GM12878 (cell line): ENCODE data around the gene HNRNPA1. TPM values are rescaled to one million over a fixed set of nuclear protein-coding genes. Genes with fewer than 3 reads are reported as not detected.

Experiments
- ATAC-seq: fragments of 200-7000 bp; cut with Tn5 transposase; 3 replicates; pipeline ENCODE4 v1.9.1; 2020; ENCODE audit warnings: mild to moderate bottlenecking, moderate library complexity
- BruUV-seq: library from RNA; stranded (reverse); fragments of 400-500 nt; replicated peaks from 2 replicates; lab custom pipeline; 2021; lab: Mats Ljungman, UMichigan
- CTCF ChIA-PET: fragments of 300-600 bp; sonication (Branson Sonifier 250); formaldehyde crosslinking; extraction: SDS; loops from one replicate; lab custom pipeline; 2021; ENCODE audit warnings: inconsistent platforms; lab: Yijun Ruan, JAX
- POLR2A ChIA-PET: fragments of 350-600 bp; formaldehyde crosslinking; extraction: SDS; loops from one replicate; lab custom pipeline; 2021; ENCODE audit warnings: inconsistent platforms; lab: Charles Lee
- RAD21 ChIA-PET: fragments of 300-600 bp; sonication (Branson Sonifier 250); formaldehyde crosslinking; loops from one replicate; lab custom pipeline; 2023; ENCODE audit warnings: antibody characterized with exemption; ENCODE audit not compliant: unreplicated experiment; lab: Charles Lee
- SMC1A ChIA-PET: fragments of 300-600 bp; sonication (Branson Sonifier 250); formaldehyde crosslinking; loops from one replicate; lab custom pipeline; 2023; ENCODE audit not compliant: unreplicated experiment, uncharacterized antibody; lab: Charles Lee
- DNase-seq: peaks from one replicate; pipeline ENCODE4 v3.0.0-alpha.2; 2011; ENCODE audit warnings: low read depth, low spot score
- FAIRE-seq: peaks from 3 replicates; lab custom pipeline; 2011; peaks lifted over from hg19 to GRCh38; lab: Jason Lieb, UNC
- H2AFZ ChIP-seq: 2 replicates; pipeline ENCODE4 v1.6.0; 2011; ENCODE audit warnings: low read depth, low read length, control low read depth; ENCODE audit not compliant: control insufficient read depth
- H3K27ac ChIP-seq: 2 replicates; pipeline ENCODE4 v1.5.1; 2011; ENCODE audit warnings: control low read depth; ENCODE audit not compliant: control insufficient read depth, insufficient read depth
- H3K27me3 ChIP-seq, 2 experiments: replicated peaks in 1 of 2; 2 replicates each; pipeline versions ENCODE4 v1.6.0 to v1.6.1; 2011; ENCODE audit warnings: low read length in 1 of 2; ENCODE audit not compliant: control insufficient read depth in 2 of 2, insufficient read depth in 2 of 2
- H3K36me3 ChIP-seq, 2 experiments: 2 replicates each; pipeline ENCODE4 v1.5.1; 2011; ENCODE audit warnings: low read length in 1 of 2; ENCODE audit not compliant: control insufficient read depth in 2 of 2, insufficient read depth in 2 of 2
- H3K4me1 ChIP-seq: 2 replicates; pipeline ENCODE4 v1.6.1; 2011; ENCODE audit warnings: mild to moderate bottlenecking, low read length, moderate library complexity, mixed read lengths; ENCODE audit not compliant: control insufficient read depth, insufficient read depth
- H3K4me2 ChIP-seq: 2 replicates; pipeline ENCODE4 v1.6.0; 2011; ENCODE audit warnings: control low read depth; ENCODE audit not compliant: control insufficient read depth, insufficient read depth
- H3K4me3 ChIP-seq: fragments of 200-600 bp; sonication (generic); 2 replicates; pipeline ENCODE4 v1.5.1; 2016
- H3K79me2 ChIP-seq: 2 replicates; pipeline ENCODE4 v1.6.0; 2011; ENCODE audit warnings: low read length; ENCODE audit not compliant: control insufficient read depth, insufficient read depth
- H3K9ac ChIP-seq: 2 replicates; pipeline ENCODE4 v1.8.0; 2011; ENCODE audit warnings: low read length, control low read depth, mixed read lengths; ENCODE audit not compliant: control insufficient read depth, insufficient read depth
- H3K9me3 ChIP-seq: replicated peaks from 3 replicates; pipeline ENCODE4 v1.5.1; 2011; ENCODE audit warnings: mild to moderate bottlenecking, low read length; ENCODE audit not compliant: control insufficient read depth, insufficient read depth
- H4K20me1 ChIP-seq: 2 replicates; pipeline ENCODE4 v1.6.0; 2011; ENCODE audit not compliant: control insufficient read depth, insufficient read depth
- BHLHE40 ChIP-seq, 2 experiments: fragments of 450-650 bp in 1 of 2; IDR thresholded peaks; 2 replicates each; pipeline ENCODE4 v1.6.1; 2011 to 2017; ENCODE audit warnings: low read depth in 2 of 2, borderline replicate concordance in 1 of 2, improper control_type of control experiment in 1 of 2, low read length in 1 of 2, mild to moderate bottlenecking in 1 of 2
- CBX5 ChIP-seq: sonication (generic); IDR thresholded peaks from 2 replicates; pipeline ENCODE4 v1.6.1; 2016; ENCODE audit warnings: low read depth, moderate library complexity, mild to moderate bottlenecking, inconsistent platforms
- LARP7 ChIP-seq: fragments of 450-650 bp; IDR thresholded peaks from 2 replicates; pipeline ENCODE4 v1.6.1; 2017; ENCODE audit warnings: mild to moderate bottlenecking
- NFYA ChIP-seq: IDR thresholded peaks from 2 replicates; pipeline ENCODE4 v1.6.1; 2011; ENCODE audit warnings: low read depth, mild to moderate bottlenecking, low read length, improper control_type of control experiment, borderline replicate concordance
- NFYB ChIP-seq: IDR thresholded peaks from 2 replicates; pipeline ENCODE4 v1.6.1; 2011; ENCODE audit warnings: low read depth, mild to moderate bottlenecking, low read length, improper control_type of control experiment, moderate library complexity; ENCODE audit not compliant: insufficient read depth
- SMC3 ChIP-seq: IDR thresholded peaks from 2 replicates; pipeline ENCODE4 v1.6.1; 2011; ENCODE audit warnings: low read length, improper control_type of control experiment, borderline replicate concordance
- SUZ12 ChIP-seq: fragments of 200-600 bp; sonication (generic); IDR thresholded peaks from one replicate; pipeline ENCODE4 v1.6.1; 2018; ENCODE audit warnings: antibody characterized with exemption, mild to moderate bottlenecking; ENCODE audit not compliant: unreplicated experiment
- WGBS: methylation state at CpG from one replicate; pipeline ENCODE4 v1.1.6; 2016; ENCODE audit warnings: low lambda C conversion rate; ENCODE audit not compliant: insufficient replicate concordance, insufficient coverage; ENCODE audit errors: missing lambda C conversion rate; 5-methylcytosine and 5-hydroxymethylcytosine counted together
- in situ Hi-C: fragments of 300-500 bp; cut with MboI; formaldehyde crosslinking; loops from 9 replicates; pipeline ENCODE4 v1.14.3; 2018; ENCODE audit warnings: mixed read lengths
- intact Hi-C: fragments of 100-400 bp; cut with micrococcal nuclease; formaldehyde crosslinking; loops from one replicate; pipeline ENCODE4 v1.14.2; 2022; ENCODE audit not compliant: unreplicated experiment
- polyA plus RNA-seq, 11 experiments: library from polyadenylated mRNA; depleted of rRNA in 4 of 11; unstranded in 6 of 11; stranded (reverse) in 5 of 11; fragments of >200 nt; fragmentation: Nextera tagmentation in 4 of 11; fragmentation: Illumina TruSeq in 1 of 11; extraction: Ambion mirVana in 4 of 11; extraction: Trizol in 1 of 11; gene quantifications; 1 replicate in 1 of 11; 2 replicates in 10 of 11; pipeline versions ENCODE4 v1.2.1 to v1.2.3, GENCODE V29; 2011 to 2016; ENCODE audit warnings: inconsistent platforms in 2 of 11, missing spikeins in 2 of 11, low read depth in 1 of 11
- total RNA-seq, 4 experiments: library from RNA; depleted of rRNA in 3 of 4; stranded (reverse); fragments of >200 nt in 3 of 4; fragmentation: Illumina TruSeq in 1 of 4; extraction: Trizol in 1 of 4; gene quantifications; 2 replicates each; pipeline versions ENCODE4 v1.2.1 to v1.2.3, GENCODE V29; 2013 to 2021
- TF ChIP-seq, protein P1 (sequence below): fragments of 450-650 bp; IDR thresholded peaks from 2 replicates; pipeline ENCODE4 v1.6.1; 2017; ENCODE audit warnings: mild to moderate bottlenecking
- TF ChIP-seq, protein P2 (sequence below): fragments of 450-650 bp; IDR thresholded peaks from 2 replicates; pipeline ENCODE4 v1.6.1; 2017; ENCODE audit warnings: antibody characterized with exemption, mild to moderate bottlenecking, moderate library complexity

The HNRNPA1 gene
- total and polyA plus RNA-seq, 10 of the 15 experiments (the other 5 are each of a cell fraction or from before 2014, with no cell fraction given) = 630 to 2,342 (median 1,407) TPM

DNA sequence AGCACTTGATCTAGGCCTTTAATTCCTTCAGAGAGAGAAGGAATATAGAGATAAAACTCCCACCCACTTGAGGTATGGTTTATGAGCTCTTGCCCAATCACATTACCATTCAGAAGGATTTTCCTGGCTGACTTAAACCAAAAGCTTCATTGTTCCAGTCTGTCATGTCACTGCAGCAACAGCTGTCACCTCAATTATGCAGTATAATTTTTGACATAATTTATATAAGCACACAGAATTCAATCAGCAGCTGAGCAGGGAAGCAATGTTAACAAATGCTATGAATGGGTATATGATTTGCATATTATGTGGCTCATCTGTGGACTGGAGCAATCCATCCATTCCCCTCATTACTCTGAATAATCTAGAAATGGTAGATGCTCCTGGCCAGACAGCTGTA is 40.9 kb upstream of the HNRNPA1 start:
- RAD21 ChIA-PET = interaction anchor here (0.7 to 3.2 kb wide), 6 partner anchors 11 to 120 kb away, joined by 3 to 14 read pairs (median 5); partner anchors contain the start of gene COPZ1
- intact Hi-C loops = no loop called here
- Histone ChIP-seq H3K4me1 (peaks cover 16% of the 10 kb centered on the region), H3K9me3 (no peaks in the 10 kb centered on the region), H3K27ac (peak overlapping the region; percentile 45; the same call in 1 of the 2 replicates), H3K27me3 (no peaks in the 10 kb centered on the region), H2AFZ (no peak overlapping the region), H3K4me2 (no peak overlapping the region), H3K9ac (no peak overlapping the region), H3K79me2 (no peaks in the 10 kb centered on the region), H3K36me3 (peaks cover 0 to 13% of the 10 kb centered on the region in 2 experiments; a peak in 3 of 4 replicates), H4K20me1 (no peaks in the 10 kb centered on the region), H3K4me3 (no peak overlapping the region)
- in situ Hi-C loops = no loop called here
- DNase-seq = no peak
- POLR2A ChIA-PET = interaction anchor here (0.7 to 1.8 kb wide), 6 partner anchors 11 to 81 kb away, joined by 3 to 10 read pairs (median 4); partner anchors contain the start of gene HNRNPA1
- no peak for ATAC-seq
- SMC1A ChIA-PET = interaction anchor here (0.7 to 4.8 kb wide), 4 partner anchors 12 to 121 kb away, joined by 3 to 25 read pairs (median 4); no protein-coding TSS in a partner anchor
- TF ChIP-seq LARP7 = no peak
- TF ChIP-seq, protein P1, sequence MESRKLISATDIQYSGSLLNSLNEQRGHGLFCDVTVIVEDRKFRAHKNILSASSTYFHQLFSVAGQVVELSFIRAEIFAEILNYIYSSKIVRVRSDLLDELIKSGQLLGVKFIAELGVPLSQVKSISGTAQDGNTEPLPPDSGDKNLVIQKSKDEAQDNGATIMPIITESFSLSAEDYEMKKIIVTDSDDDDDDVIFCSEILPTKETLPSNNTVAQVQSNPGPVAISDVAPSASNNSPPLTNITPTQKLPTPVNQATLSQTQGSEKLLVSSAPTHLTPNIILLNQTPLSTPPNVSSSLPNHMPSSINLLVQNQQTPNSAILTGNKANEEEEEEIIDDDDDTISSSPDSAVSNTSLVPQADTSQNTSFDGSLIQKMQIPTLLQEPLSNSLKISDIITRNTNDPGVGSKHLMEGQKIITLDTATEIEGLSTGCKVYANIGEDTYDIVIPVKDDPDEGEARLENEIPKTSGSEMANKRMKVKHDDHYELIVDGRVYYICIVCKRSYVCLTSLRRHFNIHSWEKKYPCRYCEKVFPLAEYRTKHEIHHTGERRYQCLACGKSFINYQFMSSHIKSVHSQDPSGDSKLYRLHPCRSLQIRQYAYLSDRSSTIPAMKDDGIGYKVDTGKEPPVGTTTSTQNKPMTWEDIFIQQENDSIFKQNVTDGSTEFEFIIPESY = no peak
- TF ChIP-seq NFYB = no peak
- CTCF ChIA-PET = interaction anchor here (1.1 to 7.3 kb wide), 14 partner anchors 10 to 199 kb away, joined by 3 to 77 read pairs (median 4); partner anchors contain the start of gene COPZ1
- no TSS peak for BruUV-seq
- FAIRE-seq = no peak

DNA sequence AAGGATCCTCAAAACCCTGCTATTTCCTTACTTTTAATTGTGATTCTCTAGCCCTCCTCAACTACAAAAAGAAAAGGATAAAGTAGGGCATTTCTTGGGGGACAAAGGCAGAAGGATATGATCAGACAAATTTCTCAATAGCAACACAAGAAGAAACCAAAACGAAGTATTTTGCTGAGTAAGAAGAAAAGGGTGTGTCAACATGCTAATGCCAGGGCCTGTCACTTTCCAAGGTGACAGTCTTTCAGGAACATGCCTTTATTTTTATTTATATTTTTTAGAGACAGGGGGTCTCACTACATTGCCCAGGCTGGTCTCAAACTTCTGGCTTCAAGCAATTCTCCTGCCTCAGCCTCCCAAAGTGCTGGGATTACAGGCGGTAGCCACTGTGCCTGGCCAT is 40.4 kb upstream of the HNRNPA1 start:
- ATAC-seq (no peak), FAIRE-seq (no peak), DNase-seq (no peak)
- Histone ChIP-seq H3K4me2 (no peak overlapping the region), H3K27me3 (no peaks in the 10 kb centered on the region), H3K9ac (no peak overlapping the region), H4K20me1 (no peaks in the 10 kb centered on the region), H3K27ac (peak overlapping the region; percentile 45), H2AFZ (no peak overlapping the region), H3K4me1 (peaks cover 16% of the 10 kb centered on the region), H3K79me2 (no peaks in the 10 kb centered on the region), H3K9me3 (no peaks in the 10 kb centered on the region), H3K36me3 (peaks cover 0 to 16% of the 10 kb centered on the region in 2 experiments; a peak in 3 of 4 replicates), H3K4me3 (no peak overlapping the region)
- POLR2A ChIA-PET = interaction anchor here (0.7 to 3.3 kb wide), 9 partner anchors 11 to 122 kb away, joined by 3 to 19 read pairs (median 4); partner anchors contain the start of genes CBX5 and HNRNPA1
- CTCF ChIA-PET = interaction anchor here (0.6 to 7.3 kb wide), 12 partner anchors 9 to 199 kb away, joined by 3 to 77 read pairs (median 4); no protein-coding TSS in a partner anchor
- SMC1A ChIA-PET = interaction anchor here (0.7 to 4.8 kb wide), 8 partner anchors 9 to 121 kb away, joined by 3 to 25 read pairs (median 4); no protein-coding TSS in a partner anchor
- in situ Hi-C loops = no loop called here
- intact Hi-C loops = no loop called here
- BruUV-seq = no TSS peak
- 50% methylated on average over 2 of the region's 2 CpGs for WGBS
- RAD21 ChIA-PET = interaction anchor here (0.7 to 3.2 kb wide), 8 partner anchors 12 to 129 kb away, joined by 3 to 14 read pairs (median 4); partner anchors contain the start of gene COPZ1
- no peak for TF ChIP-seq CBX5
- no peak for TF ChIP-seq NFYA
- no peak for TF ChIP-seq BHLHE40 (IDR thresholded peaks at IDR 0.05; ENCODE audit: borderline replicate concordance in 1 of 2, low read depth in 2 of 2, low read length in 1 of 2)
- no peak for TF ChIP-seq SMC3
- TF ChIP-seq SUZ12 = no peak
- TF ChIP-seq, protein P2, sequence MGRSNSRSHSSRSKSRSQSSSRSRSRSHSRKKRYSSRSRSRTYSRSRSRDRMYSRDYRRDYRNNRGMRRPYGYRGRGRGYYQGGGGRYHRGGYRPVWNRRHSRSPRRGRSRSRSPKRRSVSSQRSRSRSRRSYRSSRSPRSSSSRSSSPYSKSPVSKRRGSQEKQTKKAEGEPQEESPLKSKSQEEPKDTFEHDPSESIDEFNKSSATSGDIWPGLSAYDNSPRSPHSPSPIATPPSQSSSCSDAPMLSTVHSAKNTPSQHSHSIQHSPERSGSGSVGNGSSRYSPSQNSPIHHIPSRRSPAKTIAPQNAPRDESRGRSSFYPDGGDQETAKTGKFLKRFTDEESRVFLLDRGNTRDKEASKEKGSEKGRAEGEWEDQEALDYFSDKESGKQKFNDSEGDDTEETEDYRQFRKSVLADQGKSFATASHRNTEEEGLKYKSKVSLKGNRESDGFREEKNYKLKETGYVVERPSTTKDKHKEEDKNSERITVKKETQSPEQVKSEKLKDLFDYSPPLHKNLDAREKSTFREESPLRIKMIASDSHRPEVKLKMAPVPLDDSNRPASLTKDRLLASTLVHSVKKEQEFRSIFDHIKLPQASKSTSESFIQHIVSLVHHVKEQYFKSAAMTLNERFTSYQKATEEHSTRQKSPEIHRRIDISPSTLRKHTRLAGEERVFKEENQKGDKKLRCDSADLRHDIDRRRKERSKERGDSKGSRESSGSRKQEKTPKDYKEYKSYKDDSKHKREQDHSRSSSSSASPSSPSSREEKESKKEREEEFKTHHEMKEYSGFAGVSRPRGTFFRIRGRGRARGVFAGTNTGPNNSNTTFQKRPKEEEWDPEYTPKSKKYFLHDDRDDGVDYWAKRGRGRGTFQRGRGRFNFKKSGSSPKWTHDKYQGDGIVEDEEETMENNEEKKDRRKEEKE = no peak
